HG03139 (cell line): Measurements from ENCODE around the gene ENO4.

Source experiments
- ATAC-seq: cut with Tn5 transposase; IDR thresholded peaks from one replicate; pipeline ENCODE4 v1.9.1; 2021; ENCODE audit not compliant: unreplicated experiment

ENO4 gene

DNA sequence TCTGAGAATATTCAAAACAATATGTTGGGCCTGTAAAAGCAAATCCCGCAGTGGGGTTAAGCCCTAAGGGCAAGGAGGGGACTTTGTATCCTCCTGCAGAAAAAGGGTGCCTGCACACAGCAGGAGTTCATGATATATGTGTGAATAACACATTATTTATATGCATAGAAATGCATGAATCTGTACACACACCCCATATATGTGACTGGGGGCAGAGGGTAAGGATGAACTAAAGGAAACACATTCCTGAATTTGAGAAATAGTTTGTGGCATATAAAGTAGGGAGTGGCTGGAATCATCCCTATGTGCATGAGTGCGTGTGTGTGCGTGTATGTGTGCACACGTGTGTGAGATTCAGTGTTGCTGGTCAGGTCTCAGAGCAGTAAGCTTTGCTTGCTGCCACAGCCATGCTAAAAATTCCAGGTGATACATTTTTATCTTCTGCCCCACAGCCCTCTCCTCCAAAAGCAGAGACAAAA, 18.9 kb downstream of the ENO4 start:
- ATAC-seq: no peak

DNA sequence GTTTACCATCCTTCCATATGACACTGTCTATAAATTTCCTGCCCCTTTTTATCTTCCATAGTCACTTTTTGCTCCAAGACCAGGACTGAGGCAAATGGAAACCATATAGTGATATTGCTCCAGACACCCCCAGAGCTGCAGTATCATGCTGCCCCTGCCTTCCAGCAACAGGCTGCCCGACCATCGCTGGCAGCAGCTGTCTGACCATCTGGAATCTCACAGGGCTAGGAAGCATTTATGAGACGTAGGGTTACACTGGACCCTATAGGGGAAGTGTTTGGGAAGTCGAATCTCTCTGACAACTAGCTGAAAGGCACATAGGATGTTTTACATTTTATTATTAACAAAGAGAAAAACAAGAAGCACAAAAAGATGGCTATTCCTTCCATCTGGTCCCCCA, 19.4 kb downstream of the ENO4 start:
- no peak for ATAC-seq

DNA sequence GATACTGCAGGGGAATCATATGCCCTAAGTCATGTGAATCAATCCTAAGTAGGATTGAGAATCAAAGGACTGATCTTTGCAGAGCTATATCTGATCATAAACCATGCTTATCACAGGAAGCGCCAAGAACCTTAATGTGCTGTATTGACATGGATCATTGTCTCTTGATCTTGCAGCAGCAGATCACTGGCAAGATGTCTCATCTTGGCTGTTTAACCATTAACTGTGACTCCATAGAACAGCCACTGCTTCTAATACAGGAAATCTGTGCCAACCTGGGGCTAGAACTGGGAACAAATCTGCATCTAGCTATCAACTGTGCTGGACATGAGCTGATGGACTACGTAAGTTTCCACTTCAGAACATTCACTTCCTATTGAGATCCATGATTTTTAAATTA, 21.6 kb downstream of the ENO4 start:
- ATAC-seq: no peak

DNA sequence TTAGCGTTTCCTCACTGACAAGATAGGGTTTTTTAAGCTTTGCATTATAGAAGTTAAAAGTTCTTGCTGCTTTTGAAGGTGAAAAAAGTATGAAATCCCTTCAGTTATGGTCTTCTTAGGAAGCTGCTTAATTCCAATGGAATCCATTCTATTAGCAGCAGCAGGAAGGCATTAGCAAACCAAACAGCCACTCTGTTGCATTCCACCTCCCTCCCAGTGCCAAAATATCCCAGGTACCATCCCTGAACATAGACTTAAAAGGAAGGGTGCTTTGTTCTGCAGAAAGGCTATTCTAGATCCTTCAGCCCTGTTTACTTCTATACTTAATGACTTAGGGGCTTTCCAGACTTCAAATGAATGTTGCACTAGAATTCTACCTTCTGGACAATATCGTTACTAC, 23.8 kb downstream of the ENO4 start:
- no peak for ATAC-seq

DNA sequence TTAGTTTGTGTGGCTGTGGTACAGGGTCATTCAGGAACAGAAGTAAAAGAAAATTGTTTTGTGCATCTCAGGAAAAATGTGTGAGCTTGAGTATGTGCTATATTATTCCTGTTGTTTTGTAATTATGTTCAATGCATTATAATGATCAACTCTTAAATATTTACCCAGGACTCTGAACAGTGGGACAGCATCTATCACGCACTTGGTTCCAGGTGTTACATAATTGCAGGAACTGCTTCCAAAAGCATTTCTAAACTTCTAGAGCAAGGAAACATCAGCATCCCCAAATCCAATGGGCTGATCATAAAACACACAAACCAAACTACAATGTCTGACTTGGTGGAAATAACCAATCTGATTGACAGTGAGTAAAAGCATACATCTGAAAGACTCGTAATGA, 26.6 kb downstream of the ENO4 start:
- ATAC-seq: no peak

DNA sequence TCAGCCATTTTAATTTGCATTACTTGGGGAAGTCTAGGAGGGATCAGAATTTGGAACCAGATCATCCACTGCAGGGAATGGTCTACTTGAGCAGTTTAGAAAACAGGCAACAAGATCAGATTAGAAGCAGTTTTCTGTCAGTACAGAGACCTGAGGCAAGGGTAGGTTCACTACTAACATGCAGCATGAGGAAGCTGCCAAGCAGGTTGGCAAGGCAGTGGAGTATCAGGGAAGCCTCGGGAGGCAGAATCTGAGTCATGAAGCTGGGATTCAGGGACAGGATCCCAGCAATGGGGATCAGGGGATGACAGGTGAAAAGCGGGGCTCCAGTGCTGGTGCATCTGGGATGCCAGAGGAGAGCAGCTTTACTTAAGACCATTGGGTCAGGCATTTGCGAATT, 28.1 kb downstream of the ENO4 start:
- no peak for ATAC-seq

DNA sequence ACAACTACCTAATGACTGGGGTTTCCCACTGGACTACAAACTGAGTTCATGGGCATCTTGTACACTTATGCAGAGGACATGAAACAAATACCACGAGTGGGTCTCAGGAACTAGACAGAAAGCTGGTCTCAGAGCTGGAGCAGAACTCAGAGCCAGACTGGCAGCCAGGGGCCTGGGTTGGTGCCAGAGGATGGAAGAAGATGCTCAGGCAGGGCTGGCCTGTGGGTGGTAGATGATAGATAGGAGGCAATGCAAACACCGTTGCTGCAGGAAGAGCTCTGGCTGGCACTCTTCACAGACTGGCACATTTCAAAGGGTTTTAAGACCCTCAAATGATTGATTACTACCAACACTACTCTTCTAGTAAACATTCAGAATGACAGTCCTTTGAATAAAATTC, 28.8 kb downstream of the ENO4 start:
- no peak for ATAC-seq

DNA sequence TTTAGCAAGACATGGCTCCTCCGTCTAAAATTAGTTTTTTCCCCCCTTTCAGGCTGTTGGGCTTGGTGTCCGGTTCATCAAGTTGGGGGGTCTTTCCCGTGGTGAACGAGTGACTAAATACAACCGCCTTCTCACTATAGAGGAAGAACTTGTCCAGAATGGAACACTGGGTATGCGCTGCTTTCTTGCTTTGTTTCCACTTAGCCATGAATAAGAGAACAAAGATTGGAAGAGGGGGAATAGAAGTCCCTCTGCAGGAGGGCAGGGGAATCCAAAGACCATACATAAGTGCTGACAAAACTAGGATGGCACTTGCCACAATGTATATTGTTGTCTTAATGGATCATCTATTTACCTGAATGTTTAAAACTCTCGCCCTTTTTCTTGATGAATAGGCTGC, 30.5 kb downstream of the ENO4 start:
- no peak for ATAC-seq

DNA sequence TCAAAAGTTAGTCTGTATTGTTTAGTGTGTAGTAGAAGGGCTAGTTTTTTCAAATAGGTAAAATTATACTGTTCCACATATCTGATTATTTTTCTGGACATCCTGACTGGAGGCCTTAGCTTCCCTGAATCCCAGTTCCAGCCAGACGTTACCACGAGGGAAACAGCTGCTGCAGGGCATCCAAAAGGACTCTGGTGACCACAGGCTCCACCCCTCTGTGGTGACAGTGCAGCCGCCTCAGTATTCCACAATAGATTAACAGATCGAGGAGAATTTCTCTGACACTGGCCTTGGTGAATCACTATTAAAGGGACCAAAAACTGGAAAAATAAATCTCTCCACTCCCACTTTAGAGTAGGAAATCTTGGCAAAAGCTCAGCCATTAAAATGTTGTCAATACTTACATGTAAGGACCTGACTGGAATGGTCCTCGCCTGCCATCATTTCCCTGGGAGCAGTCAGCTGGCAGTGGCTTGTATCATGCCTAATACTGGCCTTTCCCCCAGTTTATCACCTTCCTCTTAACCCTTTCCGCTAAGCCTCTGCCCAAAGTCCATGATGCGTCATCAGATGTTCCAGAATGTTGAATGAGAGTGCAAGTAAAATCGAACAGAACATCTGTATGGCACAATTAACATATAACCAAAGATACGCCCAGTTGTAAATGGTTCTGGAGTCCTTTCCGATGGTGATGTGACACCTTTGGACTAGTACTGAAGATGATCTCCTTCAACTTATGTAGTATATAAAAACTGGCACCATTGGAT, 31.6 kb downstream of the ENO4 start:
- no peak for ATAC-seq

DNA sequence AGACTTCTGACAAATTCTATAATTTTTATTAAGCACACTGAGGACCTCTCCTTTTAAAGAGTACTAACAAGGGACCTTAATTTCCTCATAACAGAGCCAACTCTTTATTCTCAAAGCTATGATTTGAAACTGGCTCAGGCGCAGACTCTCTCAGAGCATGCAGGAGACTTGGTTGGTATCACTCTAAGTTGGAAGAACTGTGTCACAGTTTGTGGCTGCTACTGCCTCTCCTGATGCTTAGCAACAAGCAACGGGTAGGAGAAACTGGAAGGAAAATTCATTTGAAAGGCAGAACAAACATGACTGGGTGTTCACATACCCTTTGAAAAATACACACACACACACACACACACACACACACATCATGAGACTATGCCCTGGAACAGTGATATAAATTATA, 33.3 kb downstream of the ENO4 start:
- no peak for ATAC-seq

DNA sequence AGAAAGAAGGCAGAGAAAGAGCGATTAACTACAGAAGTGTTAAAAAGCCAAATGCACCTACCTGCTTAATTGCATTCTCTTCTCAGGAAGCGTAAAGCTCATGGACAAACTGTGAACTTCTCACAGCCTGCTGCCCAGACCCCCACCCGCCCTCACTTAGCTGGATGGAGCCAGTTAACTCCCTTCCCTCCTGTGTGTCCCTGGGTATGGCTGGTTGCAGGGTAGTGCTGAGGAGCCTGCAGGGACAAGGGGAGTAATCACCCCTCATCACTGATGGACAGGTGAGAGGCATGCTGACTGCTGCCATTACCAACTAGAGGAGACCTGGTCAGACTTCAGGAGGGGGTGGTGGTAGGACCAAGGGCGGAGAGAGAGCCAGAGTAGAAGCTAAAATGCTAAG, 37.5 kb downstream of the ENO4 start:
- no peak for ATAC-seq

DNA sequence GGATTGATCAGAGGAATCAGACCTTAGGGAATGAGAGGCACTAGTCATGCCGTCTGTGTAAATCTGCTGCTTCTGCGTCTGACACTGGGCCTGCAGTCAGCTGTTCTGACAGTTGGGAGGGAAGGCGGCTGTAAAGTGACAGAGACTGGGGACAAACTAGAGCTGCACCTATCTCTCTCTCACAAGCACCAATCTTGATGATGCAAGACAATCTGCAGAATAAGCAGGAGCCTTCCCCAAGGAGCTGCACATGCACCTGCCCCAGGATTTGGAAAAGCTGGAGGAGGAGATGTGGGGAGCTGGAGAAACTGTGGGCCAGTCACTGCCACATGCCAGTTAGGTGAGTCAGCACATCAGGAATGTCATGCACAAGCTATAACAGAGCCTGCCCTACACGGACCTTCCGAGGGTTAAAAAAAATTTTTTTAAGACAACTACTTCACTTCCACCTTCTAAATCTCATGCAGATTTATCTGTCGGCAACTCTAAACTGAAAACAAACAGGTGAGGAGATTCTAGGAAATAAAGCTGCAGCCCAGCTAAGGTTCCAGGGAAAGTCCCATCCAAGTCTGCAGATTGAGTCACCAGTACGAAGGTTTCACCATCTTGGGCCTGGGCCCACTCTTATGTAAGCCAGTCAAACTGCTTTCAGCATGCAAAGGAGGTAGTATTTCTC, 39.2 kb downstream of the ENO4 start:
- no peak for ATAC-seq

DNA sequence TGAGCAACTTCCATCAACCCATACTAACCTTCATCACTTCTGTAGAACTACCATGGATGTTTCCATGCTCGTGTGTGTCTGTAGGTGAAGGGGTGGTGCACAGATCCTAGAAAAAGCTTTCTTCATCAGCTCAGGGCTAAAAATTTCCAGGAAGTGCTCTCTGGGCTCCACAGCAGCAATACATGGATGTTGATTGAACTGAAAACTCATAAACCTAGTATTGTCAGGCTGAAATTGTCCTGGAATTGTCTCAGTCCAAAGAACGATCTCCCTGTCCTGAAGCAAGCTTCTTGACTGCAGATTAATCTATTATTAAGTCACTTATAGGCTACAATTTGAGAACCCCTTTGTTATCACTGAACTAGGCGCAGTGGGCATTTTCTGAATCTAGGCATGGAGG, 39.8 kb downstream of the ENO4 start:
- no peak for ATAC-seq

DNA sequence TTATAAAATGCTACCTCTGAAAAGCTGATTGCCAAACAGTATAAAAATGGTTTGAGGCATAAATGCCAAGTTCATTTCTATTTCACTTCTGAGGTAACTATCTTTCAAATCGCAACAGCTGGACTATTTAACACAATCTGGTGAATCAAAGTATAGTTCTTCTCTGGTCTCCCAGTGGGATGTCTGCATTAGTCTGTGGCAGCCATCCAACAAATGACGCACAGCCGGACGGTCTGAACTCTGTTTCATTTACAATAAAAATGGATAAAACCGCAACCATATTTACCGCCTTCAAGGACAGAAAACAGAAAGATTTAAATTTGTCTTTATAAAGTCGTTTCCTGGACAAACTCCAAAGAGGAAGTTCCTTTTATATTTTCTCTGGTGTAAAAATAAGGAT, 41.9 kb downstream of the ENO4 start:
- no peak for ATAC-seq

DNA sequence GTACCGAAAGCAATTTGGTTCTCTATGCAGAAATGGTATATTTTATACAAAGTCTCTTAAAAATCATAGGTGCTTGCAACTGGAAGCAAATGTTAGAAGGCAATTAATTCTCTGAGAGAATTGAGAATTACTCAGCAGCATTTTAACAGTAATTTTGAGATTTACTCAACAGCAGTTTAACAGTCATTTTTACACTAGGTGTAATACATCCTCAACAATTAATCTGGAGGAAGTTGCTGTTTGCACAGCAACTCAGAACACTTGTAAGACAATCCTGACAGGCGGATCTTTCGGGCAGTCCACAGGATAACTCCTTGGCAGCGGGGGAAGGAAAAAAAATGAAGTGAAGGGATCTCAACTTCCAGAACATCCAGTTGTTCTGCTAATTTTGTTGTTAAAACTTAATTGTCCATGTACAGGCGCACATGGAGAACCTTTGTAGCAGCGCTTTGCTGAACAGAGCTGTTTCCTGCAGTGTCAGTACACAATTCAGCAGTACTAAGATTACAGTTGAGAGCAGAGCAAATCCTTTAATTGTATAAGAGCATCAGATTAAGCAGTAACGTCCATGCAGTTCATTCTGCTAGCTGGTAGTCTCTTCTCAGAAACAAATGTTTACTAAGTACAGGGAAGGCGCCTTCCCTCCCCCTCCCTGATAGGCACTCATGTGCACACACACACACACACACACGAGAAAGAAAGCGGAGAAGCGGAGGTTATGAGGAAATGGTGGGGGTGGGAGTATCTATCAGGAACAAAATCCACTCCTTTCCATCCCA, 43.8 kb downstream of the ENO4 start:
- no peak for ATAC-seq

DNA sequence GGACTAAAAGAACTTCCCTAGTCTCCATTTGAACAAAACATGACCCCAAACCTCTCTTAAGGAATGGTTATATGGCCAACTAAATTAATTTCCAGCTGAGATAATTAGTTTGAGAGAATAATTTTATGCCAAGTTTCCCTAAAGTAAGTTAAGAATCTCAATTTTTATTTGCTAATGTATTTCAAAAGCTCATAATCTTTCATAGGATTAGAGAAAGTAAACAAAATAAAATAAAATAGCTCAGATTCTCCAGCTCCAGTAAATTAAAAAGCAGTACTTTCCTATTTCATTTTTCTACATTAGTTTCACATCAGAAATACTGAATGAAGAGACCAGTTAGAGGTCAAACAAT, 44.4 kb downstream of the ENO4 start:
- no peak for ATAC-seq

DNA sequence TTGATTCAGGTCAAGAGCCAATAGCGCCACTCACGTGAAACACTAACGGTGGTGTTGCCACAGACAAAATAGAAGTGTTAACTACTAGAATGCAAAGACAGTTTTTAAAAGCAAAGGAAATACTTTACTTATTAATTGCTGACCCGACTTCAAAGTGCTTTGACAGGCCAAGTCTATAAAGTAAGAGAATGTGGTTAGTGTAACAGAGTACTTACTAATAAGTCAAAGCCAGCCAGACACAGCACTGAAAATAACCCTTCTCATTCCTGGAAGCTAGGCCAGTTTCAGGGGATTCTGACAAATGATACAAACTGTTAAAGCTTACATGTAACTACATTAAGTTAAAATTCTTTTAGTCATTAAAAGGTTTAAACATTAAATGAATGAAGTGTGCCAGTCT, 50.3 kb downstream of the ENO4 start:
- no peak for ATAC-seq

DNA sequence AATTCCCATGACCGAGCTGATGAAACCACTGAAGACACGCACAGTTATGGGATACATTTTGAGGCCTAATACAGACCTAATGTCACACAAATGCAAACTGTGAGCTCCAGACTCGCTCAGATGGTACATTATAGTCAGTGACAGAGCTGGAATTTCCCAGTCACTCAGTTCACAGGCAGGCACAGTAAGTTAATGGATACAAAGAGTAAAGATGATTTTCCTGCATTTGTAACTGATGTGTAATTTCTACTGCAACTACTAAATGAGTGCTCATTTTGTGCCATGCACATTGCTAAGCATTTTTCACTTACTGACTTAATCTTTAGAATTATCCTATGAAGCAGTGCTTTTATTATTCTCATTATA, 56.5 kb downstream of the ENO4 start:
- ATAC-seq: no peak

DNA sequence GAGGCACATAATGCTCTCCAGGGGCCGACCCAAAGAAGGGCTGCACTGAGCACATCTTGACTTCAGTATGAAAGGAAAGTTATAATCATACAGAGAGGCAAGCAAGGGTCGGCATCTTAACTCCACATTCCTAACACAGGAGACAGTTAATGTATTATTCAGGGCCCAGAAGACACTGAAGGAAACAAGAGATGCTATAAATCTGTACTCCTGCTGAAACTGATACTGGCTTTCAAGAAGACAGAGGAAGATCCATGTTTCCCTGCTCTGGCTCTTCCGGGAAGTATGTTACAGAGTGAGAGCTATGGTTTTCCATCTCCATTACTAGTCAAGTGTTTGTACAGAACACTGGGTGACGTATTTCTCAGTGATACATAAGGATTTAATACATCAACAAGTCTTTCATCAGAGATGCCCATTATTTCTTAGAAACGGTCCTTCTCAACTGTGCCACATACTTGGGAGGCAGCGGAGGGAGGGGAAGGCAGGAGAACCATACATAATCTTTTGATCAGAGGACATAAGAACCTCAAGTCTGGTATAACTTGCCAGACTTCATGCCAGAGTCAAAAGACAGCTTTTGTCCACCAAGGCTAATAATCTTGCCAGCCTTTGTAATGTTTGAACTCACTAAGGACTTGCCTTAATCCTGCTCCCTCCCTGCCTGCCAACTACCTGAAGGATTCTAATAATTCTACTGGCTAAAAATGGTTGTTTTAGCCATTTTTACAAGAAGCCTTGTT, 58.1 kb downstream of the ENO4 start:
- no peak for ATAC-seq

DNA sequence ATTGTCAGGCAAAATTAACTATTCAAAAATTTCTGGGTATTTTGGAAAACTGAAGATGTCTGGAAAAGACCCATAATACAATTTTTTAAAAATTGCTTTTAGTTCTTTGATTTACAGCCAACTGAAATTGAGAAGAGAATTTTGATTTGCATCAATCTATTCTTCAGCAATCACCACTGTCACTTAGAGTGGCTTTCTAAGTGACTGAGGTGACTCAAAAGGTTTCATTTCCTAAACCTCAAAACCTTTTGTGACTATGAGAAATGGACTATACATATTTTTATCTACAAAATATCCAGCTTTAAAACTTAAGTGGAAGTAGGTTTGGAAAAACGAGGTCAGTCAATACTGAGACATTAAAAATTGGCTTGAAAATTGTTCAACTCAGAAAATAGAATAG, 60.0 kb downstream of the ENO4 start:
- no peak for ATAC-seq

DNA sequence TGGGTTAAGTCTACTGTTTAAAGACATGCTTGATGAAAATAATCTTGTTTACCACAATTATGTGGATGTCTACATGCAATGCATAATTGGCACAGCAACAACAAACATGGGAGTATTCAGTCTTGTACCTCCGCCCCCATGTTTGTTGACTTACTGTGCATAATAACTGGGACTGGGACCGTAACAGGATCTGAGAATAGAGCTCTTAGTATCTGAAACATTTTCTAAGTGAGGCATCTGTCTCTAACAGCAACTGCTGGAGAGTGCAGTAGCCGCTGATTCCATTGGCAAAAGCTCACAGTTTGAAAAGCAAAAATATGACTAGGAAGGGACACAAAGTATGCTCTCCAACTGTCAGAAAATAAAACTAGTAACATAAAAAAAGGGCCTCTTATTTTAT, 61.6 kb downstream of the ENO4 start:
- no peak for ATAC-seq

DNA sequence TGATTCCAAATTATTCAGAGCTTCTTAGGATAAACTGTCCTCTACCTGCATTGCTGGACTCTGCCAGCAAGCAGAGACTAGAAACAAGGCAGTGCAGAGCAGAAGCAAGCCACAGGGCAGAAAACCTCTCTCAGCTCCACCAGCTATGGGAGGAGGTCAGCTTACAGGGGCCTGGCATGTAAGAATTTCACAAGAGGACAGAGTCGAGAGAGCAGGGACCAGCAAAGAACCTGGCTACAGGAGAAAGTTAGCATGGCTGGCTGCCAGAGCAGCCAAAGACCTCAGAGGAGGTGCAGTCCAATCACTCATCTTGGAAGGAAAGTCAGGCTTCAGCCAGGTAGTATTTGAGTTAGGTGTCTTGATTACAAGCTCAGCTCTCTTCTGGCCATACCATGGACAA, 62.9 kb downstream of the ENO4 start:
- no peak for ATAC-seq
